Umbilical cord (tissue), 2 donors: ENCODE data around the gene NFIA. TPM values are rescaled to one million over a fixed set of nuclear protein-coding genes. Genes with fewer than 3 reads are reported as not detected.
"Not testable (repeated sequence)": the region's sequence is repeated elsewhere in the genome, so short reads cannot be mapped to it uniquely, and the experiment has no call there.

Experiments used
- DNase-seq: peaks from one replicate; pipeline ENCODE4 v3.0.0-alpha.2; 2015; ENCODE audit warnings: low spot score
- total RNA-seq: library from RNA; depleted of rRNA; stranded (reverse); fragments of >200 nt; gene quantifications from one replicate; pipeline ENCODE4 v1.2.3, GENCODE V29; 2014; ENCODE audit warnings: low replicate concordance; ENCODE audit not compliant: insufficient read depth

The NFIA gene
- total RNA-seq, 1 donor from 2014 or later = 23.6 TPM

GRCh38 chr1:61102041-61102440, 19.7 kb downstream of the NFIA start:
- no peak for DNase-seq

- no peak for DNase-seq
These were observed 20.3 kb downstream of the NFIA start for GRCh38 chr1:61102621-61103020.

GRCh38 chr1:61104220-61104671, 21.9 kb downstream of the NFIA start:
- no peak for DNase-seq

- DNase-seq = no peak
These were observed 25.3 kb downstream of the NFIA start for GRCh38 chr1:61107638-61108037.

DNA sequence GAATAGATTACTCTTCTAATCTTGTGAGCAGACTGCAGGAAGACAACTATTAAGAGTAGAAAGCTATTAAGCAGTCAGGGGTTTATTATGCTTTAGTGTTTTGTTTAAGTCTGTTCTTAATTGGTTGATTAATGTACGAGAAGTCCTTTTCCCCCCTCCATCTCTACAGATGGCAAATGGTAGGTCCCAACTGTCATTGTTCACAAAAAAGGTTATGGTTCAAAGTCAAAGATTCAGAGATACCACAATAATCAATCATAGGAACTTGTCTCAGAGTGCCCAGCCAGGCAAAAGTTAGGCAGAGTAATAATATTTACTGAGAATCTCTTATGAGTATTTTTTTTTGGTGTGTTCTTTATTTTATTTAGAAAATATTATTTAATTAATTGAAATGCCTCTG, 26.8 kb downstream of the NFIA start:
- no peak for DNase-seq

DNA sequence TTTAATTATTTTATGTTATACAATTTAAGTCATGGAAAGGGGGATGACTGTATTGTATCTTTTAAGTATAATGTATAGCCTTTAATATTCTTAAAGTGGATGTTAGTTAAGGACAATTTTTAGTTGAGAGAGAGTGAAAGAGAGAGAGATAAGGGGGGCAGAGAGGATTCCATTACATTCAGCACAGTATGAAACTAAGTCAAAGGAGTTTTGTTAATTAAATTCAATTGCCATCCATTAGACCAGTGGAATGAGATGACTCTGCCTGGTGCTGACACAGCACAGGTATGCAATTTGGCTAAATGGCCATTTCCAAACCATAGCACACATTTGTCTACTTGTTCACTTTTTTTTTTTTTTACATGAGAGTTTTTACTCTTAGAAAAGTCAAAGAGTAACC, 27.5 kb downstream of the NFIA start:
- no peak for DNase-seq

DNA sequence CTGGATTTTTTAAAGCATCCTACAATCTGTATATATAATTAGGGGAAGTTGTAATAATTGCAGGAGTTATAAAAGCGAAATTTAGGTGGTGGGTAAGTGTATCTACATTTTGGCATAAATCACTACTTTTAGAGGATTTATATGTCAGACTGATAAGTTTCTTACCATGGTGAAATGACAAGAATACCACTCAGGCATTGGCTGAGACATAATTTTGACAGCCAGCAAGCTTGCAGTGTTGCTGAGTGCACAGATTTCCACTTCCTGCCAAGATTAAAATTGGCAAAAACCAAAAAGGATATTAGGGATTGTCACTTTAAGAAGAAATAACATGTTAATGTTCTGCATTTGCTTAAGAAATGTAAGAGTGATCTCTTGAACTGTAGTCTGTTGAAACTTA, 28.2 kb downstream of the NFIA start:
- DNase-seq = no peak

DNA sequence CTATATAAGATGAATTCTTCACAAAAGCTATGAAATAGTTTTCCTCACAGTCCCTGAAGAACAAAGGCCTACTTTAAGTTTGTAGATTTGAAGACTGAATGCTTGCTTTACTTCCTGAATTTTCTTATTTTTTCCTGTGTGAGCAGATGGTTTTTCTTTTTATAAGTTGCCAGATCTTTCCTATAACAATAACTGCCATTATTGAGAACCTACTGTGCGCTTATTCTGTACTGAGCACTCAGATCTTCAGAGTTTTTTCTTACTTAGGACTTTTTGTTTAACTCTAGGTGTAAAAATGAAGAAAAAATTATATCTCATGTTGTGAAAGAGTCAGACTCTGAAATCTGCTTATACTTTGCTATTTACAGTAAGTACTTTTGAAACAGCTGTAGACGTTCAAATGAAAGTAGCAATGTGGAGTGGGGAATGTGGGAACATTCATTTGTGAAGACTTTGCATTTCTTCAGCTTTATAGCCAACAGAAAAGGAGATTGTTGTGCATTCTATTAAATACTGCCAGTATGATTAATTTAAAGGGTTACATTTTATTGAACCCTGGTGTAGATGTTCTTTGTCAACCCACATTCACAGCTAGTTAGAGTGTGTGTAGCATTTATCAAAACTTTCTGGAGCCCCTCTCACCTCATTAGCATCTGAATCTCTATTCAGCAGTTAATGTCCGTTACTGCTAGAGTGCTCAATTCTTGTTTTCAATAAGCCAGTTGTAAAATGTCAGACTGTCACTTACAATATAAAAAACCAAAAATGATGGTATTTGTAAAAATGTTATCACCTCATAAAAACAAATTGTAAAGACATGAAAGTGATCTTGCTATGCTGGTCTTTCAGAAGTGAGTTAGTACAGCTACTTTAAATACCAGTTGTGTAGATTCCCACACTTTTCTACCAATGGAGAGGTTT, 29.0 kb downstream of the NFIA start:
- no peak for DNase-seq

DNA sequence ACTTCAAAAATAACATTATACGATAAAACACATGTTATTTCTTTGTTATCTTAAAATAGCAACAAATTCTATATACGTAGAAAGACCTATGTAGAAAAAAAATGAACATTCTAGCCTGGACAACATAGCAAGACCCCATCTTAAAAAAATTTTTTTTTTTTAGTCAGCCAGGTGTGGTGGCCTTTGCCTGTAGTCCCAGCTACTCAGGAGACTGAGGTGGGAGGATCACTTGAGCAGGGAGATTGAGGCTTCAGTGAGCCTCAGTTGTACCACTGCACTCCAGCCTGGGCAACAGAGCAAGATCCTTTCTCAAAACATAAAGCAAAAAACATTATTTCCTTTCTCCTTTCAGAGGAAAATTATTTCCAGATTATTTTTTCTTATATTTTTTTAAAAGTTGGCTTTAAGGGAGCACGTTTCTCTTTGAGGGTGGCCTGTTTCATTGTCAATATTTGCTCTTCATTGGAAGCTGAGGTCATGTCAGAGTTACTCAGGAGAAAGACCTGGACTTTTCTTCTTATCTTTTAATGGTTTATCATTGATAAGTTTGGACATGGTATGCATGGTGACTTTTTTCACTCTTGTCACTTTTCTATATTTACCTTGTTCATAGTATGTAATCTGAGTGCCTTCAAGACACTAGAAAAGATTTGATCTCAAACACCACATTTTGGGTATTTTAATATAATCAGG, 32.0 kb downstream of the NFIA start:
- DNase-seq = no peak

- DNase-seq = no peak
These were observed 33.1 kb downstream of the NFIA start for GRCh38 chr1:61115436-61115835.

DNA sequence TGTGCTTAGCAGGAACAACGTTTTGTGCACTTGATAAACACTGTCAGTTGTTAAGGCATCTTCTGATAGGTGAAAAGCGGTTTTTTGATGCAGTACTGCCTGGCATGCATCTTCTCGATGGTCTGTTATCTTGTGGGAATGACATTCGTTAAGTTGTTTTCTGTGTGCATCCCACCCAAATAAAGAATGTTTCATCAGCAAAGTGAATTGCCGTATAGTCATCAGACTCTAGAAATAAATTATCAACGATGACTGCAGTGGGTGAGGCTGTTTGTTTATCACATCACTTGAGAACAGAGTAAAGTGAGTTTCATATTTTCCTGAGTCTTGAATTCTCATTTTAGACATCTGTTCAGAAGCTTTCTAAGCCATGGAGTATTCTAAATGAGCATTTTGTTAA, 34.1 kb downstream of the NFIA start:
- DNase-seq = peak; percentile 17

- DNase-seq = no peak
These were observed 34.9 kb downstream of the NFIA start for GRCh38 chr1:61117283-61117682.

DNA sequence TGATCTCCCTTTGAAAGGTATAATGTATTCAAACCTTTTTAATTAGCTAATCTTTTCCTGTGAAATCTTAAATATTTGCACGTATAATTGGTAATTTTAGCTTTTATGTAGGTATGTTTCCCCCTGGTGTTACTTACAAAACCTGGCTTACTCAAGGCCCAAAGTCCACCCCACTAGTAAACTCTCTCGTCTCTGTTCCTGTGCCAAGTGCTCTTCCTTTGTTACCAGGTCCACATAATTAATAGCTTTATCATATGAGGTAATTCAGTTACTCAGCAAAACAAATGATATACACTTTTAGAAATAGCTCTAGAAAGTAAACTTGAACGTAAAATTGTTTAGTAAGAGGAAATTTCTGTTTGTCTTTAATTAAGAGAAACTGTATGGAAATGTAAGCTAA, 36.7 kb downstream of the NFIA start:
- no peak for DNase-seq

DNA sequence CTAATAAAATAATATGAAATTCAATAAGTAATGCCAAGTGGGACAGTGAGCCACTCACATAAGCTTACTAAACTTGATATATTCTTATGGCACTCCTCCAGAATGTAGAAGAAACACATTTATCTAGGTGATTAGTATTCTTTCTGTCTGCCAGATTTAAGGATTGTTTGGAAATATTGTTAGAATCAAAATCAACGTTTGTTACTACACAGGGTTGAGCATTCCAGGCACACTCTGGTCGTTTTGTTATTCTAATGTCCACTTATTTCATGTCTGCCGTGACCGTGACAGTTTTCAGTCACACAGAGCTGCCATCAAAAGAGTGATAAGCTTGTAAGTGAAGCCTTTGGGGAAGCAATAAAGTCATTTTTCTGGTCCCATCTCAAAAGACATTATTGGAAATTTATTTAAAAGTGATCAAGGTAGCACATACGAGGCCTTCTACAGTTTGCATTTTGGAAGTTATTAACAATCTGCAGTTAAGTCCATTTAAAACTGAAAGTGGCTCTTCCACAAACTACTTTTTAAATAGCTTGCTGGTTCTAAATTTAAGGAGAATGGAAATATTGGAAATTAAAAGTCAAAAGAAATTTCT, 38.0 kb downstream of the NFIA start:
- no peak for DNase-seq

DNA sequence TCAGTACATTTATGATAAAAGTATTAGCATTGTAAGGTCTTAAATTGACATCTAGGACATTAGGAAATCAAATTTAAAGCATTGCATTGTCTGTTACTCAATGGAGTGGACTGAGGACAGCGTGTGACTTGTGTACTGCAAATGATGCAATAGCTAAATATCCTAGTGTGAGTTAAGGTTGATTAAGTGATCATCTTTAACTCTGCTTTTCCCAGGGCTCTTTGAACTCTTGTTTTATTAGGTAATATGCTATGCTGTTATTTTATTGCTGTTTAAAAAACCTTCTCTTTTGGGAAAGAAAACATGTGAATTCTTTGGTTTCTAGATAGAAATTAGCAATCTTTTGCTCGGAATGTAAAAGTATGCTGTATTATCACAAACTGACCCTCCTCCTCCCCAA, 38.6 kb downstream of the NFIA start:
- DNase-seq = no peak

- no peak for DNase-seq
These were observed 39.3 kb downstream of the NFIA start for GRCh38 chr1:61121631-61122030.

- DNase-seq = no peak
These were observed 40.0 kb downstream of the NFIA start for GRCh38 chr1:61122389-61122788.

- no peak for DNase-seq
These were observed 41.0 kb downstream of the NFIA start for GRCh38 chr1:61123326-61123725.

DNA sequence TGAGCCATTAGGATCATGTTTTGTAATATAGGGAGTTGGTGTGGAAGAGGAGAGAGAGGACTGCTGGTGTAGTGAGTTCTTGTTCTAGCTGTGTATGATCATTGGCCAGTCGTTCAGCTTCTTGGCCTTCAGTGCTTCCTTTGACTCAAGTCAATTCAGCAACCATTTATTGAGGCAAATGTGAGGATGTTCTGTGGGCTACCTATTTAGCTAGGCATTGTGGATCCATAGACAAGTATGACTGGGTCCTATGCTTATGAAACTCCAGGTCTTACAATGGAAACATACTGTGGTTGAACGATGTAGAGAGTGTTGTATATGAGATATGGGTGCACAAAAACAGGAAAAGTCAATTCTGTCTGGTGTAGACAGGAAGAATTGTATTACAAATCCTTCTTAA, 41.7 kb downstream of the NFIA start:
- no peak for DNase-seq

DNA sequence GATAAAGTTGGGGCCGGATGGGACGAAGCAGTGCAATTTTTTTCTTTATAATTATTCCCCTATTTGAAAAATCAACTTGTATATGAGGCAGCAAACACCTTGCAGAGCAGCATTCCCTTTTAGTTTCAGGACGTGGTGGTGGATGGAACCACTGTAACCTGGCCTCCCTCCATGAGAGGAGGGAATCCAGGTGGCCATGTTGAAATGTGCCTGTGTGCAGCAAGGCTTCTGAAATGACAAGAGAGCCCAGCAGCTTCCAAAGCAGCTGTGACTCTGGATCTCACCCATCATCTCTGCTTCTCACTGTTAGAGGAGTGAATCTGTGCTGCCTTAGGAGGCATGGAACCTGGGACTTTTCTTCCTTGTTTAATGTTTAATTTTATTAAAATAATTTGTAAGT, 42.3 kb downstream of the NFIA start:
- DNase-seq = no peak

DNA sequence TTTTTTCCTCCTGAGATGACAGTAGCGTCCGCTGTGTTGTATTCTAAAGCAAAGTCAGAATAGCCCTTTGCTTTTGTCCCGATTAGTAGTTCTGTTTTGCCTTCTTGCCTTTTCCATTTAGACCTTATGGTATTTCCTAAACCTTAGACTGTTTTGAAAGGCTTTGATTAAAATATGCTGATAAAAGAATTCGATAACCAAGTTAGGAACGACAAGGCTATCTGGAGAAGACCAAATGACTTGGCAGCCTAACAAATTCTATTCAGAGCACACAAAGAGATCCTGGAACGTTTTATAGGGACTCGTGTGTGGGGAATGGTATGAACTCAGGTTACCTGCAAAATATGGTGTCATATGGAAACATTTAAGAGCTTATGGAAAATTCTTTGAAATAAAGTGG, 42.9 kb downstream of the NFIA start:
- DNase-seq = no peak

GRCh38 chr1:61125895-61126294, 43.5 kb downstream of the NFIA start:
- DNase-seq = no peak

- DNase-seq = not testable (repeated sequence)
These were observed 44.5 kb downstream of the NFIA start for GRCh38 chr1:61126843-61127242.
